CD4-positive, alpha-beta T cell treated with Interleukin-15 for 4 hours (primary cell): ENCODE measurements around the gene PRKAG2.

Experiments
- DNase-seq: peaks from one replicate; pipeline ENCODE4 v3.0.0-alpha.2; 2020; ENCODE audit warnings: low spot score

Gene PRKAG2

GRCh38 chr7:151900986-151901621 lies 24.2 kb upstream of the PRKAG2 start:
- no peak for DNase-seq

- DNase-seq, result no peak
These were observed 23.7 kb upstream of the PRKAG2 start for GRCh38 chr7:151900591-151900985.

GRCh38 chr7:151899513-151900360 lies 22.8 kb upstream of the PRKAG2 start:
- DNase-seq, result no peak

GRCh38 chr7:151897951-151898686 lies 21.2 kb upstream of the PRKAG2 start:
- DNase-seq, result no peak

GRCh38 chr7:151897161-151897731 lies 20.3 kb upstream of the PRKAG2 start:
- no peak for DNase-seq

GRCh38 chr7:151896486-151896885 lies 19.6 kb upstream of the PRKAG2 start:
- no peak for DNase-seq

GRCh38 chr7:151896086-151896485 lies 19.2 kb upstream of the PRKAG2 start:
- DNase-seq, result no peak

GRCh38 chr7:151895631-151896031 lies 18.7 kb upstream of the PRKAG2 start:
- DNase-seq, result no peak

GRCh38 chr7:151895008-151895630 lies 18.2 kb upstream of the PRKAG2 start:
- DNase-seq, result no peak

GRCh38 chr7:151894111-151895007 lies 17.4 kb upstream of the PRKAG2 start:
- DNase-seq, result no peak

GRCh38 chr7:151893405-151893923 lies 16.5 kb upstream of the PRKAG2 start:
- no peak for DNase-seq

GRCh38 chr7:151891753-151892152 lies 14.8 kb upstream of the PRKAG2 start:
- DNase-seq, result no peak

- no peak for DNase-seq
These were observed 14.3 kb upstream of the PRKAG2 start for GRCh38 chr7:151891182-151891581.

- DNase-seq, result no peak
These were observed 13.6 kb upstream of the PRKAG2 start for GRCh38 chr7:151890355-151891004.

GRCh38 chr7:151889406-151890354 lies 12.8 kb upstream of the PRKAG2 start:
- DNase-seq, result no peak

GRCh38 chr7:151888079-151889067 lies 11.5 kb upstream of the PRKAG2 start:
- DNase-seq, result no peak

- DNase-seq, result no peak
These were observed 9.9 kb upstream of the PRKAG2 start for GRCh38 chr7:151886783-151887182.

GRCh38 chr7:151885202-151885580 lies 8.3 kb upstream of the PRKAG2 start:
- DNase-seq, result no peak
